Frontal cortex (tissue), 4 donors: Measurements from ENCODE around the gene ICAM4. TPM values are rescaled to one million over a fixed set of nuclear protein-coding genes. Genes with fewer than 3 reads are reported as not detected.

Source experiments
- DNase-seq, 2 donors: peaks; one replicate each; pipeline ENCODE4 v3.0.0; 2012; ENCODE audit warnings: low spot score in 2 of 2
- FAIRE-seq: peaks from 2 replicates; lab custom pipeline; 2012; peaks lifted over from hg19 to GRCh38; lab: Jason Lieb, UNC
- total RNA-seq: library from RNA; depleted of rRNA; stranded (reverse); fragments of >200 nt; gene quantifications from one replicate; pipeline ENCODE4 v1.2.3, GENCODE V29; 2014
- donor health status: control.
- donor health status: control.
- donor health status: control.

ICAM4 gene
- total RNA-seq, 1 donor from 2014 or later: 0.41 TPM

DNA sequence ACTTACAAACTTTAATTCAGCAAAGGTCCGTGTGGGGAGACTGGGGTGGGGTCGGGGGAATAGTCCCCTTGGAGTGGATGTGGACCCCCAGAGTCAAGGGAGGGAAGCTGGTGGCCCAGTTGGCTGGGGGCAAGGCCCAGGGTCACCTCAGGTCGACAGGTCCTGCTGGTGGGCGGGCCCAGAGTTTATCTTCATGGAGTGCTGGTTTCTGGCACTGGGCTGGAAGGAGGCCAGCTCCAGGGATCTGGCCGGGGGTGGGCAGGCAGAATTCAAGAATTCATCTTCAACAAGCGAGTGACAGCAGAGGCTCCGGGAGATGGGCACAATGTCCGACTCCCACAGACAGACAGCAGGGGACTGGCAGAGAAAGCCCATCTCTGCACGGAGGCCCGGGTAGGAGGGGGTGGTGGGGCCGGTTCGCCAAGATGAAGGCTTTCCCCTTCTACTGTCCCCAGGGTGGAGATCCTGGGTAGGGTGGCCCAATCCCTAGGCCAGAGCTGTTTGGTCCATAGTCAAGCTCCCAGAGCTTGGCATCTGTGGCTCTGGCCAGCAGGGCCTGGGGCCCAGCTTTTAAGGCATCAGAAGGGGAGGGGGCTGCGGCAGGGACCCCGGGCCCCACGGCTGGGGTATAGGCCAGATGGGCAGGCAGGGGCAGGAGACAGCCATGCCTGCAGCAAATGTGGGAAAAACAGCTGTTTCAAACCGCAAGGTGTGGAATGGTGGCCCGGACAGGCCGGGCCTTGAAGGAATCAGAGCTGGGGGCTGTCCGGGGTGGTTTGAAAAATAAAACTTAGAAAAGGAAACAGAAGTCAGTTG, 29.7 kb downstream of the ICAM4 start:
- no peak for FAIRE-seq
- DNase-seq: no peak

DNA sequence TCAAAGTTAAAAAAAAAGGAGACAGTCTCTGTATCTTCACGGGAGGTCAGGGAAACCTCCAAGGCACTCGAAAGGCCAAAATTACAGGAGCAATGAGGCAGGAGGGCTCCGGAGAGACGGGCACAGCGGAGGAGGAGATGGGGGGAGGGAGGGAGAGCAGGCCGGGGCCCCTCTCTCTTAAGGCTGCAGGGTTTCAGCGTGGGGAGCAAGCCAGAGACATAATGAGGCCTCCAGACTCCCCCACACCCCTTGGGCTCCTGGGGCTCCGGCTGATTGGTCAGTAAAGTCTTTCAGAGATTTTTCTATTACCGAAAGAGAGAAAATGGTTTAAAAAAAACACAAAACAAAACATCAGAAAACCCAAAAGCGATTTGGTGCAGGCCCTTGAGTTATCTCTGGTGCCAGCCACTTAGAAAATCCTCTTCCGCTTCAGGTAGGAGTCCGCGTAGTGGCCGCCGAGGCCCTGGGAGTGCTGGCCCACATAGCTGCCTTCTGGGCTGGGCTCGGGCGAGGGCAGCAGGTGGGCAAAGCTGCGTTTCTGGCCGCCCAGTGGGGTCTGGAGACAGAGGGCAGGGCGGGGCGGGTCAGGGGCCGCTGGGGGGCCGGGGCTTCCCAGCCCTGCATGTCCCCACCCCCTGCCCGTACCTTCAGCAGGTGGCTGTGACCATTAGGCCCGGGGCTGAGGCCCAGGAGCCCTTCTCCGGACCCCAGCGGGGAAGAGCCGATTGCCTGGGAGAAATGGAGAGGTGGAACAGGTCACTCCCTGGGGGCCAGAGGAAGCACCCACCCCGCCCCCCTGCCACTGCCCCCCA, 30.5 kb downstream of the ICAM4 start:
- DNase-seq: no peak
- no peak for FAIRE-seq

DNA sequence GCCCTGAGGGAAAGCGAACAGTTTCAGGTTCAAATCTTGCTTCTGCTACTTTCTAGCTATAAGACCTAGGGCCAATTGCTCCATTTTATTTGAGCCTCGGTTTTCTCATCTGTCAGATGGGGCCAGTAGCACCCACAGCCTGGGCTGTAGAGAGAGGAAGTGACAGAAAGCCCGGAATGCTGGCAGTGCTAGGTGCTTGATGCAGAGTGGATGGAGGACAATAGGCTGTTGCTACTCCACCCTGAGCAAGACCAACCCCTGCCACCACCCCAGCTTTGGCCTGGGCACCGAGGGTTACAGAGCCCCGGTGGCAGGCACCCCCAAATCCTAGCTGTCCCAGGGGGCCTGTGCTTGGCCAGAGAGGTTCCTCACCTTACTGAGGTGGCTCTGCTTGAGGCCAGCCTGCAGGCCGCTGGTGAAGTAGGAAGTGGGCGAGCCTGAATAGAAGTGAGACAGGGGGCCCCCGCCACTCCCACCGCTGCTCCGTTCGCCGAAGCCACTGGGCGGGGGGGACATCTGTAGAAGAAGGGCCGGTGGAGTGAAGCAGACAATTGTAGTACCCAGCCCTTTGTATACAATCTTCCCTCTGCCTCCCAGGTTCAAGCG, 31.2 kb downstream of the ICAM4 start:
- DNase-seq (no peak), FAIRE-seq (no peak)

DNA sequence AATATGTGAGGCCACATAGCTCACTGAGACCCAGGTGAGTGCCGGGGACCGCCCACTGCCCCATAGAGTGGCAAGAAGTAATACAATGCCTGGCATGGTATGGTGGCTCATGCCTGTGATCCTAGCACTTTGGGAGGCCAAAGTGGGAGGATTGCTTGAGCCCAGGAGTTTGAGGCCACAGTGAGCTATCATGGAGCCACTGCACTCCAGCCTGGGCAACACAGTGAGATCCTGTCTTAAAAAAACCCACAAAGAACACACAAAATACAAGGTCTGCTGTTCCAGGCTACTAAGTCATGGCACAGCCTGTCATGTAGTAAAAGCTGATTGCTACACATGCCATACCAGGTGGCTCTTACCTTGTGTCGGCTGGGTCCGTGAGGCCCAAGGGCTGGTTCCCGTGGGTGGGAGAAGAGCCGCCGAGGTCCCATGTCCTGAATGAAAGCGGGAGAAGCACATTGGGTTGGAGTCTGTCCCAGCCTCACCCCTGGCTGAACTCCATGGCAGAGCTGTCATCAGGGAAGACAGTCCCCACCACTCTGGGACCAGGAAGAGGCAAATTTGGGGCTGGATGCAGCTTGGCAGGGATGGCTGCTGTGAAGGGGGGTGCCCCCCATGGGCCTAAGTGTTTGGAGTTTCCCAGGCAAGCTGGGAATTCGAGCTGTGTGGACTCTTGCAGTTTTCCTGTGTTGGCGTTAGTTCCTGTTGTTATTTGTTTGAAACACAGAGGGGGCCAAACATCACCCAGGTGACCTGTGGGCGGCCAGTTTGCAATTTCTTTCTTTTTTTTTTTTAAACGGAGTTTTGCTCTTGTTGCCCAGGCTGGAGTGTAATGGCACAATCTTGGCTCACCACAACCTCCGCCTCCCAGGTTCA, 32.3 kb downstream of the ICAM4 start:
- DNase-seq: no peak
- no peak for FAIRE-seq

DNA sequence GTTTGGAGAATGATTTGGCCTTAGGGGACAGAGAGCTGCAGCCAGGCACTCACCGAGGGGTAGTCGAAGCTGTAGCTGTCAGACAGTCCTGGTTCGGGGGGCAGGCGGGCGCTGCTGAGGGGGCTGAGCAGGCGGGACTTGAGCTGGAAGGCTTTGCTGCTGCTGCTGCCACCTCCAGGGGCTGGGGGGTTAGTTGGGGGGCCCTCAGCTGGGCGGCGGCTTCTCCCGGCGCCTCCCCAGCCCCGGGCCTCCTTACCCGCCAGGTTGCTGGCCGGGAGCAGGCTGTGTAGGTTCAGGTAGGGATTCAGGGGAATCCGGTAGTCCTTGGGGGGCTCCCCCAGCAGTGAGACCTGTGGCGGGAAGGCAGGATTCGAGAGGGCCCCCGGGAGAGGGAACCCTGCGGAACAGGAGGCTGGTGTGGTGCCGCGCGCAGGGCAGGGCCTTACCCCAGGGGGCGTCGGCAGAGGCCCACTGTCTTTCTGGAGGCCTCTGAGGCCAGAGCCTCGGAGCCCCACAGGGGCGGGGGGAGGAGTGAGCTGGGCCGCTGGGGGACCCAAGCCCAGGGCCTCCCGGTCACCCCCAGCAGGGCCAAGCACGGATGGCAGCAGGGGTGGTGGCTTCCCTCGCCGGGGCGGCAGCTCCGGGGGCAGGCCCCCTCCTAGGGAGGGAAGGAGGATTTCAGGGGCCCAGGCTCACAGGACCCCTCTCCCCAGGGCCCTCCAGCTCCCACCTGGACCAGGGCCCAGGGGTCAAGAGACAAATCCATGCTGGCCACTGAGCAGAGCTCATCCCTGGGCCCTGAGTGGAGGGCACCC, 34.1 kb downstream of the ICAM4 start:
- FAIRE-seq (no peak), DNase-seq (no peak)

DNA sequence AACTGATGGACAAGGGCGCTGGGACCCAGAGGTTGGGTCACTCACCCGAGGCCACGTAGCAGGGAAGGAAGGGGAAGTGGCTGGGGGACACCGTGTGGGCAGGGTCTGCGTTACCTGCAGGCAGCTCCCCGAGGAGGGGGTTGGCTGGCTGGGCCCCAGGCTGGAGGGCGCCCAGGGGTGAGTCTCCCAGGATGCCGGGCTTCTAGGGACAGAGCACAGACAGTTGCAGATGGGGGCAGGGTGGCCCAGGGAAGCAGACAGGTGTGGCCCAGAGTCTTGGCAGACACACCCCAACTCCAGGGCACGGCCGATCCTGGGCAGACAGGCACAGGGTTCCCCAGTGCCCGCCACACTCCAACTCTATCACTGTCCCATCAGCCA, 34.7 kb downstream of the ICAM4 start:
- DNase-seq: no peak
- FAIRE-seq: no peak

DNA sequence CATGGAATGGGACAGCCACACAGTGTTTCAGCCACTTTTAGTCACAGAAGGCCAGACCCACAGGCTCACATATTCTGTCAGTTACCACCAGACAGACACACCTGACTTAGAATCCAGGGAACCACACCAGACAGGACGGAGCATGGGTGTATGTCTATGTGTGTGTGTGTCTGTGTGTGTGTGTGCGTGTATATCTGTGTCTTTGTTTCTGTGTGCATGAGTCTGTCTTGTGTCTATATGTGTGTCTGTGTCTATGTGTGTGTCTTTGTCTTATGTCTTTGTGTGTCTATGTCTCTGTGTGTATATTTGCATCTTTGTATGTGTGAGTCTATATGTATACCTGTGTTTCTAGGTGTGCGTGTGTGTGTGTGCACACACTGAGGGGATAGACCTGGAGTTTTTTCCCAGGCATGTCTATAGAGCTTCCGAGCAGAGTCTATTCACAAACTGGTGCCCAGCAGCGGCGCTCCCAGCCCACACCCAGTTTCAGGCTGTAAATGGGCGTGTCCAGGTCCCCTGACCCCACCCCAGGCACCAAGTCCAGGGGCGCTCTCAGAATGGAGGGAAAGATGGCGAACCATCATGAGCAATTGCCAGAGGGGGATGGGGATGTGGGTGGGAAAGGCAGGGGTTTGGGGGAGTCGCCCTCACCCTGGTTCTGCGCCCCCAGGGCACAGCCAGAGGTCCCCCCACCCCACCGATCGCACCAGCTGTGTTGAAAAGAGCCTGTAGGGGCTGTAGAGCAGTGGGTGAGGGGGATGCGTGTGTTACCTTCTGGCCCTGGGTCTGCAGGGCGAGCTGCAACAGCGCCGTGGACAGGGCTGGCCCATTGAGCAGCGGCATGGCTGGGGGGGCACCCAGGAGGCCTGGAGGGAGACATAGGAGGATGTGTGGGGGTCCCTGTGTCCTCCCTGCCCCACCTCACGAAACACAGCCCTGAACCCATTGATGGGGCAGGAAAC, 35.4 kb downstream of the ICAM4 start:
- DNase-seq (no peak), FAIRE-seq (no peak)

DNA sequence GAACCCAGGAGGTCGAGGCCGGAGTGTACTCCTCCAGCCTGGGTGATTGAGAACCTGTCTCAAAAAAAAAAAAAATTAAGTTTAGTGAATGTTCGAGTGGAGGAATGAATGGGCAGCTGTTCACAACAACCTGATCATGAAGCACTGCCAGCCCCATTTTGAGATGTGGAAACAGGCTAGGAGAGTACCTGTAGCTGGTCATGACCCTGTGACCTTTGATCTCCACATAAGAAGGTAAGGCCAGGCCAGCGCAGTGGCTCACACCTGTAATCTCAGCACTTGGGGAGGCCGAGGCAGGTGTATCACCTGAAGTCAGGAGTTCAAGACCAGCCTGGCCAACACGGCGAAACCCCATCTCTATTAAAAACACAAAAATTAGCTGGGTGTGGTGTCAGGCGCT, 39.0 kb downstream of the ICAM4 start:
- no peak for FAIRE-seq

DNA sequence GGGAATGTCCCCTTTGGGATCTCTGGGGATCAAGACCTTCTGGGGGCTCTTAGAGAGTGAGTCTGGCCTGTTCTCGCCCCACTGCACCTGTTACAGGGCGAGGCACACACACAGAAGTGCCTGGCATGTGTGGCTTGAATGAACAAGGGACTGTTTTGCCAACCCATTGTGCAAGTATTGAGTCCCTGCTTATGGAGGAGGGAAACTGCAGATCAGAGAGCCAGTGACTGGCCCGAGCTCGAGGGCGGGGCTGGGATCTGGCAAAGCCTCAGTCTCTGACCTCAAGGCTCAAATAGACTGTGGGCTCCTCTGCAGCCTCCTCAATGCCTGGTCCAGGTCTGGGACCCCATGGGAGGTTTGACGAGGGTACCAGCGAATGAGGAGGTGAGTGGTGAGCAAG, 41.0 kb downstream of the ICAM4 start:
- FAIRE-seq (no peak), DNase-seq (no peak)

More for the DNA sequence above, 39.0 kb downstream of the ICAM4 start:
- no peak for DNase-seq

DNA sequence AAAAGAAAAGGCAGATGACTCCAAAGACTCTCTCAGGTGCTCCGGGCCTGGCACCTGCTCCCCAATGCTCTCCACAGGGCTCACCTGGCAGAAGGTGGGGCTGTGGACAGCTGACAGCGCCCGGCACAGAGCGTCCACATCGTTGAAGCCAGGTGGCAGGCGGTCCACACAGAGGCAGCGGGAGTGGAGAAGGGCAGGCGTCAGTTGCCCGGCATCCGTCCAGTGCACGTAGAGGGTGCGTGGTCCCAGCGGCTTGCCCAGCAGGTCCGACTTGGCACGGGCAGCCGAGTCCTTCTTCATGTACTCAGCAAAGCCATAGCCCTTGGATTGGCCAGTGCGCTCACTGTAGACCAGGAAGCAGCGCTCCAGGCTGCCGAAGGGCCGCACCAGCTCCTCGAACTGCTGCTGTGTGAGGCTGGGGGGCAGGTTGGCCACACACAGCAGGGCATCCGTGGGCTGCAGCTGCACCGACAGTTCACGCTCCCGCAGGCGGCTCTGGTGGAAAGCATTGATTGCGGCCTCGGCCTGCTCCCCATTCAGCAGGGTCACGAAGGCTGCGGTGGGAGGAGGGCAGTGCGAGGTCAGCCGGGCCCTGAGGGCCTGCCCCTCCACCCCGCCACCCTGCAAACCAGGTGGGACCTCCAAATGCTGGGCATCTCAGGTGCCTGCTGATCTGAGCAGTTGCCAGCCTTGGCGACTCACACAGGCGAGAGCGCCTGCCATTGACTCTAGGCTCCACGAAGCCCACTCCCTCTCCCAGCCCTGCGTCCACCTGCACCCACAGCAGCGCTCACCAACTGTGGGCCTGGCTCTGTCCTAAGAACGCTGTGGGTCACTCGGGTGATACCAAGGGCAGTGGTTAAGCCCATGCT, 42.0 kb downstream of the ICAM4 start:
- DNase-seq (no peak), FAIRE-seq (no peak)

DNA sequence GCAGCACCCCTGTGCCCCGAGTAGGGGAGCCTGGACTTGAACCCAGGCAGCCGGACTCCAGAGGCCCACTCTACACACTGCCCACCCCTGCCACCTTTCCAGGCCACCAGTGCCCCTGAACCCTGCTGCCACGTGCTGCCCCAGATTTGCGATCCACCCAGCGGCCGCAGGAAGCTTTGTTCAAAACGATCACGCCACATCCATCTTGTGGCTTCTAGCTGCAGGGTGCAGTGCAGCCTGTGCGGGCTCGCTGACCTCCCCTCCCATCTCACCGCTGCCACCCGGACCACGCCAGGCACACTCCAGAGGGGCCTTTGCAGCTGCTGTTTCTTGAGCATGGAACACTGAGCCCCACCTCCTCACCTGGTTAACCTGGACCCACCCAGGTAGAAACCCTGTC, 42.8 kb downstream of the ICAM4 start:
- DNase-seq: no peak
- no peak for FAIRE-seq

DNA sequence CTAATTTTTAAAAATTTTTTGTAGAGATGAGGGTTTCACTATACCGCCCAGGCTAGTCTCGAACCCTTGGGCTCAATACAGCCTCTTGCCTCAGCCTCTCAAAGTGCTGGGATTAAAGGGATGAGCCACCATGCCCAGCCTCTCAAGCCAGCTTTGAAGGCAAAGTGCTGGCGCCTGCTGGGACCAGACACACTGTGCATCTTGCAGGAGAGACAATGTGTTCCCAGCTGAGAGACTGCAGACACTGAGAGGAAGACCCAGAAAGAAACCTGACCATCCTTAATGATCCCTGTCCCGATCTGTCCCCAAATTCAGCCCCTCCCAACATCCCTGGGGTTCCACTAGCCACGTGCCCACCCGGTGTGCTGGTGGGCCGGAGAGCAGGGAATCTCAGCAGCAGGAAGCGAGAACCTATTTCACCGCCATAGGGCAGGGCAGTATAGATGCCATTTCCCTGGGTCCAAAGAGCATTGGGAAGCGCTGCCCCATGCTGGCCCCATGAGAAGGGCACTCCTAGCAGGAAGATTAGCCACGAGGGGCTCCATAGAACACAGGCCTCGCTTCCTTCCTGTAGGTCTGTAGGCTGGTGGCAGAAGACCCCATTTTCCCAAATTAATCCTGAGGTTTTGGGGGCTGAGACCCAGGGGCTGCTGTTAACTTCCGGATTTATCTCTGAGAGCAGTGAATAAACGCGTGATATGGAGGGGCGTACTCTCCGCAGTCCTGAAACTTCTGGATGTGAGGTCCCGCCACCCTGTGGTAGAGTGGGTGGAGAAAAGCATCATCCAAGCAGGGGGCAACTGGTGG, 45.6 kb downstream of the ICAM4 start:
- FAIRE-seq: no peak
- DNase-seq: no peak

DNA sequence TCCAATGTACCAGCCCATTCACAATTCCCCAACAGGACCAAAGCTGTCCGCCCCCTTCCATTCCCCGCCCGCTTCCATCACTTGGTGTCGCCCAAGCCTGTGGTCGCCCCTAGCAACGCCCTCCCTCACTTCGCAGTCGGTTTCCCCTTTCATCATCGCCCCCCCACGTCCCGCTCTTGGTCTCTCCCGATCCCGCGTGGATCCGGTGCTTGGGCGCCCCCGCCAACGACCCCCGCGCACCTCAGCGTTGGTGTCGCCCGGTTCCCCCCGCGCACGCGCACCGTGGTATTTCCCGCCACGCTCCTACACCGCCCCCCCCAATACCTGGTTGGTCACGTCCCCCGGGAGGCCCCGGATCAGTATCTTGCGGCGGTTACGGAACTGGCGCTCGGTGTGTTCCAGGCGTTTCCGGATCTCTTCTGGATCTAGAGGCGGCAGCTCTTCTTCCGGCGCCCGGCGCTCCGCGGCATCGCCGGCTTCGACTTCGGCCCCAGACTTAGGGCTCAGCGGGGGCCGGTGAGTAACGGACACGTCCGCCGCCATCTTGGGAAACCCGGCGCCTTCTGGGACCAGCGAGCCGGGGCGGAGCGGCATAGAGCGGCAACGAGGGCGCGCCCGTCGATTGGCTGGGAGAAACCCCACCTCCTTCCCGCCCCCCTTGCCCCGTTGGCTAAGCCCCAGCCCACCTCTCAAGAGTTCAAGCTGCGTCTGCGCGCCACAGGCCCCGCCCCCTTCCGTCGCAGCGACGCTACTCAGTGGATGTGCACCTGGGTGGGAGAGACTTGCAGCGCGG, 46.4 kb downstream of the ICAM4 start, which contains the start of gene RAVER1:
Gene RAVER1 (minus strand): TSS at position 565 of the 793 bp plus-strand sequence. CDS start 22 bp downstream, at position 543.
- FAIRE-seq: no peak

DNA sequence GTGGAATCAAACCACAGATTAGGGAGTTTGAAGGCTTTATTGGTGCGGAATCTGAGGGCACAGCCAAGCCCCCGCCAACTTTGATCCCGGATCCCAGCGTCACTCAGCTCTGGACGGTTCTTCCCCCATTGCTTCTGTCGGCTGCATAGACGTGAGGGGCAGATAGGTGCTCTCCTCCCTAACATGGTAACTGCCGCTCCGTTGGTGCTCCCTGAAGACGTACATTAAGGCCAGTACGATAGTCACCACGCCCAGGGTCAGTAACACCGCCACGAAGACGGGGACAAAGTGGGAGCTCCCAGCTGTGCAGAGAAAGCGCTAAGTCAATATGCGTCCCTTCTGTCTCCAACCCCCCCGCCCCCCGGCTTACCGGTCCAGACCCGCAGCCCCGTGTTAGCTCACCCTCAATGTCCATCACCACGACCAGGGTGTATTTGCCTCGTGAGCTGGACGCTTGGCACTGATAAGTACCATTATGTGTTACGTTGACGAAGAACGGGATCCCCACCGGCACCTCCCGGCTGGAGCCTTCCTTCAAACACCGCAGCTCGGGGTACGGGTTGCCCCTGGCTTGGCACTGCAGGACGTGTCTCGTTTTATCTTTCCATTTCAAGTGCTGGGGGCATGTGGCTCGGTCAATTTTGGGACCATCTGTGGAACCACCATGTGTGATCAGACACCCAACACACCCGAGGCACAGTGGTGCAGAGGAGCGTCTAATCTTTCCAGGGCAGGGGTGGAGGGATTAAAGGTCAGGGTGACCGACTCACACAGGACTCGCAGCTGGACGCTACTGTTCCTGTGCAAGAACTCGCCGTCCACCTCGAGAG, 47.2 kb downstream of the ICAM4 start:
- DNase-seq: no peak
- no peak for FAIRE-seq

More for the DNA sequence above, 46.4 kb downstream of the ICAM4 start, which contains the start of gene RAVER1:
- DNase-seq: peak; percentile 97 to 99
